Activated naive CD8-positive, alpha-beta T cell (primary cell): Measurements from ENCODE around the gene SMC6.

Source experiments
- H3K27ac Mint-ChIP-seq: one replicate; pipeline ENCODE4 v1.8.0; 2021; ENCODE audit warnings: mixed read lengths
- H3K27me3 Mint-ChIP-seq: one replicate; pipeline ENCODE4 v1.8.0; 2021; ENCODE audit warnings: mixed read lengths
- H3K36me3 Mint-ChIP-seq: one replicate; pipeline ENCODE4 v1.8.0; 2021; ENCODE audit warnings: mixed read lengths
- H3K4me1 Mint-ChIP-seq: one replicate; pipeline ENCODE4 v1.8.0; 2021; ENCODE audit warnings: low read depth, mixed read lengths
- H3K4me3 Mint-ChIP-seq: one replicate; pipeline ENCODE4 v1.8.0; 2021; ENCODE audit warnings: mild to moderate bottlenecking, mixed read lengths
- H3K9me3 Mint-ChIP-seq: one replicate; pipeline ENCODE4 v1.8.0; 2021; ENCODE audit warnings: low read depth, mixed read lengths

The SMC6 gene

DNA sequence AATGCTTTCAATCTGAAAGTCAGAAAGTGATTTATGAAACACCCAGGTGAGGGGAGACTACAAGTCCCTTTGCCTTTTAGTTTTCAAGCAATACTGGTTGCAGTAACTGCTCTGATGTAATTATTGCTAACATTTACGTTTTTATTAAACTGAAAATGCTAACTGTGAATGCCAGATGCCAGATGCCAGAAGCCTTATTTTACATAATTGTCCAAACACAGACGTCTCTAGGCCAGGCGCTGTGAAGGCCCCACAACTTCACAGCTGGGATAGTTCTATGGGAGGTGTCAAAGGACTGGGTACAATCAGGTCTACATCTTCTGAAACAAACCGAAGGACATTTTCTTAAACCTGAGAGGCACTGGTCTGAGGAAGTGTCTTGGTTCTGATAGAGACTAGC lies 35.2 kb upstream of the SMC6 start:
- Mint-ChIP-seq H3K36me3 (peaks cover 3% of the 10 kb centered on the region), H3K27me3 (peaks cover 14% of the 10 kb centered on the region), H3K4me3 (no peak overlapping the region), H3K9me3 (no peaks in the 10 kb centered on the region), H3K4me1 (no peaks in the 10 kb centered on the region), H3K27ac (no peak overlapping the region)

DNA sequence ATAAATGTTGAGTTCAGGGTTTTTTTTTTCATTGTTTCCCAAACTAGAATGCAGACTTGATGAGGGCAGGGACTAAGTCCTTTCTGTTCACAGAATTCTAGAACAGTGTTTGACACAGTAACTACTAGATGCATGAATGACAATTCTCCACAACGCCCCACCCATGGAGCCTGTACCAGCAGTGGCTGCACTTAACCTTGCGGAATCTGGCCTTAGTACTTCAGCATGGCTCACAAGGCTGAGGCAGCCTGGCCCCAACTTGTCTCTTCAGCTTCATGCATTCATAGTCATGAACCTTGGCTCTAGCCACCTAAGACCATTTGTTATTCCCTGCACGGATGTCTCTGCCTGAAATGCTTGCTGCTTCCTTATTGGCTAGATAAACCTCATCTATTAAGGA lies 33.1 kb upstream of the SMC6 start:
- Mint-ChIP-seq H3K4me1 (no peaks in the 10 kb centered on the region), H3K27me3 (peaks cover 12% of the 10 kb centered on the region), H3K36me3 (peaks cover 6% of the 10 kb centered on the region), H3K4me3 (no peak overlapping the region), H3K9me3 (no peaks in the 10 kb centered on the region), H3K27ac (no peak overlapping the region)

- peaks cover 18% of the 10 kb centered on the region for H3K36me3 Mint-ChIP-seq
- no peaks in the 10 kb centered on the region for H3K9me3 Mint-ChIP-seq
- no peaks in the 10 kb centered on the region for H3K4me1 Mint-ChIP-seq
- H3K4me3 Mint-ChIP-seq = no peak overlapping the region
- no peak overlapping the region for H3K27ac Mint-ChIP-seq
- H3K27me3 Mint-ChIP-seq = no peaks in the 10 kb centered on the region
Observed at GRCh38 chr2:17781482-17781881, 27.9 kb upstream of the SMC6 start.

GRCh38 chr2:17780546-17780945 lies 26.9 kb upstream of the SMC6 start:
- Mint-ChIP-seq H3K4me1 (no peaks in the 10 kb centered on the region), H3K36me3 (peaks cover 15% of the 10 kb centered on the region), H3K27me3 (no peaks in the 10 kb centered on the region), H3K9me3 (no peaks in the 10 kb centered on the region), H3K4me3 (no peak overlapping the region), H3K27ac (no peak overlapping the region)

DNA sequence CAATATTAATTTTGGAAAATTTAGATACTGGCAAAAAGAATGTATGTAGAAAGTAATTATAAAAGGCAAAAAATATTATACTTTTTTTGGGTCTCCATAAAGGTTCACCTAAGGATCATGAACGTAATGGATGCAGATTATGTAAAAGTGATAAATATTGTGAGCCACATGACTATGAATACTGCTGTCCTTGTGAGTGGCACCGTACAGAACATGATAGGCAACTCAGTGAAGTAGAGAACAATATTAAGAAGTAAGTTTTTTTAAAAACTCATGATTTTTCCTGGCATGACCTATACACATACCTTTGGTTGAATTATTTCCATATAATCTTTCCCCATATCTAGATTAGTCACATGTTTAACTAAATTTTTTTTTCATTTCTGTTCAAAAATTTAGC lies 18.9 kb upstream of the SMC6 start:
- Mint-ChIP-seq H3K4me3 (no peak overlapping the region), H3K27ac (no peak overlapping the region), H3K27me3 (no peaks in the 10 kb centered on the region), H3K36me3 (peaks cover 7% of the 10 kb centered on the region), H3K4me1 (no peaks in the 10 kb centered on the region), H3K9me3 (no peaks in the 10 kb centered on the region)

- Mint-ChIP-seq H3K27me3 (no peaks in the 10 kb centered on the region), H3K4me3 (no peak overlapping the region), H3K36me3 (peaks cover 7% of the 10 kb centered on the region), H3K4me1 (no peaks in the 10 kb centered on the region), H3K27ac (no peak overlapping the region), H3K9me3 (no peaks in the 10 kb centered on the region)
Observed at GRCh38 chr2:17771956-17772355, 18.3 kb upstream of the SMC6 start.

DNA sequence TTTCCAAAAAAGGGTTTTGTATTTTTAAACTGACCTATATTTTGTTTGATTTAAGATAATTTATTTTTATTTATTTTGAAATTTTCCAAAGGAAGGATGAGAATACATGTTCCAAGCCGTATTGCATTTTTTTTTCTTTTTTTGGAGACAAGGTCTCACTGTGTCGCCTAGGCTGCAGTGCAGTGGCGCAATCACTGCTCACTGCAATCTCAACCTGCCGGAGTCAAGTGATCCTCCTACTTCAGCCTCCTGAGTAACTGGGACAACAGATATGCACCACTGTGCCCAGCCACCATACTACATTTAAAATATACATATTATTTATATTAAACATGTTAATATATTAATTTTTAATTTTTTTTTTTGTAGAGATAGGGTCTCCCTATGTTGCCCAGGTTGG lies 15.3 kb upstream of the SMC6 start:
- Mint-ChIP-seq H3K36me3 (peaks cover 5% of the 10 kb centered on the region), H3K27ac (no peak overlapping the region), H3K4me1 (no peaks in the 10 kb centered on the region)

GRCh38 chr2:17765398-17765797 lies 11.8 kb upstream of the SMC6 start:
- no peaks in the 10 kb centered on the region for H3K27me3 Mint-ChIP-seq
- H3K9me3 Mint-ChIP-seq = no peaks in the 10 kb centered on the region
- H3K4me1 Mint-ChIP-seq = no peaks in the 10 kb centered on the region
- H3K4me3 Mint-ChIP-seq = no peak overlapping the region
- no peak overlapping the region for H3K27ac Mint-ChIP-seq
- peaks cover 12% of the 10 kb centered on the region for H3K36me3 Mint-ChIP-seq

More for the DNA sequence above, 15.3 kb upstream of the SMC6 start:
- no peak overlapping the region for H3K4me3 Mint-ChIP-seq
- no peaks in the 10 kb centered on the region for H3K27me3 Mint-ChIP-seq
- H3K9me3 Mint-ChIP-seq = no peaks in the 10 kb centered on the region

DNA sequence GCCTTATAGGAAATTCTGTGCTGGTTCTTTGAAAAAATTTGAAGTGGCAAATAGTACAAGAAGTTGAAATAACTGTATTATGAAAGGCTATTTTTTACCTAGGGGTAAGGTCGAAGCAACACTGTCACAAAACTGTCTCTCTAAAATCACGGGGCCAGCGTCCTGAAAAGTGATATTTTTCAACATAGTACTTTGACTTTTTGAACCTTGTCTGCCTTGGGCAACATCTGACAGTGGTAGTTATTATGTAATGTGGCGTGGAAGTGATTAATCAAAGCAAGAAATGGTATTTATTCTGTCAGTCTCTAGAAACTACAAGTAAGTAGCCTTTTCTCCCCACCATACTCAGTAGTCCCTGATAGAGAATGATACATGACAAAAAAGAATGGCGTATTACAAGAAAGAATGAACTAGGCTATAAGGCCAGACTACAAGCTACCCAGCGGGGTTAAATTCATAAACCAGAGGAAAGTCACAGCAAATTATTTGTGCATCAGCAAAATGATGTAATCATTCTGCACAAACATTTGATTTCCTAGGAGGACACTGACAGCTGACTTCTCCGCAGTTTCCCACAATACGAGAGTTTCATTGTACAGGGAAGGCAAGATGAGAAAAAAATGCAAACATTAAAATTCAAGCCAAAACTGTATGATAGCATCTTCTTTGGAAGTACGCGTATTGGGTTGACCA lies 10.2 kb upstream of the SMC6 start:
- Mint-ChIP-seq H3K9me3 (no peaks in the 10 kb centered on the region), H3K4me3 (no peak overlapping the region), H3K36me3 (peaks cover 12% of the 10 kb centered on the region)

DNA sequence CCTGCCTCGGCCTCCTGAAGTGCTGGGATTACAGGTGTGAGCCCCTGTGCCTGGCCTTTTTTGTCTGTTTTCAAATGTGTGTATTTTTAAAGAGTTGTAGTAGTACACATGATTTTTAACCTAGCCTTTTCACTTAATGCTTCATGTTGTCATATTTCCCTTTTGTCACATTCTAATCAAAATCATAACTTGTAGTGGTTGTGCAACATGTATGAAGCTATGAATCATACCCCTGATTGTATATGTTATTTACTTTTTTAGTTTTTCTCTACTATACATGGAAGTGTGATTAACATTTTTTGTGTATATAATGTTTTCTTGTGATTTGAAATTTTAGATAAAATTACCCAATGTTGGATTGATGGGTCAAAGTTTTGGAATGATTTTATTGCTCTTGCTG lies 8.8 kb upstream of the SMC6 start:
- H3K27me3 Mint-ChIP-seq = no peaks in the 10 kb centered on the region
- no peak overlapping the region for H3K27ac Mint-ChIP-seq
- peaks cover 9% of the 10 kb centered on the region for H3K36me3 Mint-ChIP-seq
- no peak overlapping the region for H3K4me3 Mint-ChIP-seq
- no peaks in the 10 kb centered on the region for H3K9me3 Mint-ChIP-seq
- H3K4me1 Mint-ChIP-seq = no peaks in the 10 kb centered on the region

More for the DNA sequence above, 10.2 kb upstream of the SMC6 start:
- H3K27me3 Mint-ChIP-seq = no peaks in the 10 kb centered on the region
- H3K27ac Mint-ChIP-seq = no peak overlapping the region
- H3K4me1 Mint-ChIP-seq = no peaks in the 10 kb centered on the region

DNA sequence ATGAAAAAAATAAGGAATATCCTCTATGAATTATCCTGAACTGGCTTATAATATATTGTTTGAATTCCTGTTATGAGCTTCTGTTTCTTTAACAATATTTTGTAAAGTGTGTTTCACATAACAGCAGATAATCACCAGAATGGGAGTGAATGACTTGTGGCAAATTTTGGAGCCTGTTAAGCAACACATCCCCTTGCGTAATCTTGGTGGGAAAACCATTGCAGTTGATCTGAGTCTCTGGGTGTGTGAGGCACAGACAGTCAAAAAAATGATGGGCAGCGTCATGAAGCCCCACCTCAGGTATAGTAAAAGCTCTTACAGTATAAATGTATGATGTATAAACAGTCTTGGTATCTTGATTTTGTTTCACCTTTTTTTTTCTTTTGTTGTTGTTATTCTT lies 6.2 kb upstream of the SMC6 start:
- H3K36me3 Mint-ChIP-seq = peaks cover 9% of the 10 kb centered on the region
- H3K4me1 Mint-ChIP-seq = peaks cover 2% of the 10 kb centered on the region
- H3K27me3 Mint-ChIP-seq = no peaks in the 10 kb centered on the region
- H3K9me3 Mint-ChIP-seq = no peaks in the 10 kb centered on the region
- H3K4me3 Mint-ChIP-seq = no peak overlapping the region
- no peak overlapping the region for H3K27ac Mint-ChIP-seq

GRCh38 chr2:17758118-17758517 lies 4.5 kb upstream of the SMC6 start:
- H3K4me1 Mint-ChIP-seq = peaks cover 5% of the 10 kb centered on the region
- no peaks in the 10 kb centered on the region for H3K9me3 Mint-ChIP-seq
- H3K27ac Mint-ChIP-seq = no peak overlapping the region
- H3K36me3 Mint-ChIP-seq = peaks cover 1% of the 10 kb centered on the region
- H3K4me3 Mint-ChIP-seq = no peak overlapping the region
- H3K27me3 Mint-ChIP-seq = no peaks in the 10 kb centered on the region

DNA sequence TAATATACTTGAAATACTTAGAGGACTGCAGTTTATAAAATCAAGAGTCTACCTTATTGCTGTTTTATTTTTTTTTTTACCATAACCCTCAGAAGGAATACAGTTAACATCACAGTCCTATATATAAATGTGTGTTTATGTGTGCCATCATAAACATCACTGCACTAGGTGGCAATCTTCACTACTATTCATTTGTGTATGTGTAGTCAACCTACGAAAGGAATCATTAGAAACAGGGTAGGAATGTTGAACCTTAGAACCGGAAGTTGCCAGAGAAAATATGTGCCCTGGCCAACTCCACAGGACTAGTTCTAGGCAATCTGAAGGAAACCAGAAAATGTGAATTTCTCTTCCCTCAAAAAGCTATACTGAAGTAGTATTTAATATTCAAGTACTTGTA lies 3.7 kb upstream of the SMC6 start:
- H3K4me1 Mint-ChIP-seq = peaks cover 12% of the 10 kb centered on the region
- no peaks in the 10 kb centered on the region for H3K27me3 Mint-ChIP-seq
- H3K4me3 Mint-ChIP-seq = no peak overlapping the region
- no peak overlapping the region for H3K27ac Mint-ChIP-seq
- H3K36me3 Mint-ChIP-seq = no peaks in the 10 kb centered on the region
- H3K9me3 Mint-ChIP-seq = no peaks in the 10 kb centered on the region

GRCh38 chr2:17756668-17757067 lies 3.1 kb upstream of the SMC6 start:
- Mint-ChIP-seq H3K27me3 (no peaks in the 10 kb centered on the region), H3K36me3 (no peaks in the 10 kb centered on the region), H3K4me1 (peaks cover 18% of the 10 kb centered on the region), H3K4me3 (no peak overlapping the region), H3K27ac (no peak overlapping the region), H3K9me3 (no peaks in the 10 kb centered on the region)

GRCh38 chr2:17754773-17755425 lies 1.3 kb upstream of the SMC6 start:
- no peaks in the 10 kb centered on the region for H3K36me3 Mint-ChIP-seq
- no peaks in the 10 kb centered on the region for H3K27me3 Mint-ChIP-seq
- H3K4me3 Mint-ChIP-seq = peak overlapping the region; percentile 95
- H3K27ac Mint-ChIP-seq = peak overlapping the region; percentile 95
- H3K9me3 Mint-ChIP-seq = no peaks in the 10 kb centered on the region
- peaks cover 27% of the 10 kb centered on the region for H3K4me1 Mint-ChIP-seq
